Endothelial cell of umbilical vein (primary cell): Measurements from ENCODE around the gene COL15A1. TPM values are rescaled to one million over a fixed set of nuclear protein-coding genes. Genes with fewer than 3 reads are reported as not detected.

Experiments
- BruUV-seq: library from RNA; stranded (reverse); fragments of 400-500 nt; replicated peaks from 2 replicates; lab custom pipeline; 2021; lab: Mats Ljungman, UMichigan
- CTCF ChIA-PET: fragments of 300-600, 350-600 bp; sonication (Branson Sonifier 250); formaldehyde crosslinking; loops from one replicate; lab custom pipeline; 2021; ENCODE audit warnings: antibody characterized with exemption, inconsistent platforms; lab: Charles Lee
- POLR2A ChIA-PET: fragments of 300-600, 350-600 bp; sonication (Branson Sonifier 250); formaldehyde crosslinking; loops from one replicate; lab custom pipeline; 2021; ENCODE audit warnings: antibody characterized with exemption, inconsistent platforms; lab: Charles Lee
- DNase-seq: peaks from one replicate; pipeline ENCODE4 v3.0.0-alpha.2; 2011; ENCODE audit warnings: low read depth, low spot score
- FAIRE-seq: peaks from 2 replicates; lab custom pipeline; 2011; peaks lifted over from hg19 to GRCh38; lab: Jason Lieb, UNC
- H2AFZ ChIP-seq: 2 replicates; pipeline ENCODE4 v1.6.0; 2012; ENCODE audit warnings: low read depth, low read length, control low read depth, inconsistent platforms
- H3K27ac ChIP-seq: 2 replicates; pipeline ENCODE4 v1.5.1; 2011; ENCODE audit warnings: low read depth, mild to moderate bottlenecking, control low read depth, low read length, moderate library complexity; ENCODE audit not compliant: insufficient read depth
- H3K27me3 ChIP-seq, 2 experiments: 2 replicates each; pipeline versions ENCODE4 v1.6.0 to v1.6.1; 2011; ENCODE audit warnings: low read length in 2 of 2, mixed read lengths in 1 of 2; ENCODE audit not compliant: control insufficient read depth in 2 of 2, insufficient read depth in 2 of 2
- H3K36me3 ChIP-seq, 2 experiments: 2 replicates in 1 of 2; 3 replicates in 1 of 2; pipeline ENCODE4 v1.5.1; 2011; ENCODE audit warnings: low read length in 2 of 2, mild to moderate bottlenecking in 1 of 2, moderate library complexity in 1 of 2; ENCODE audit not compliant: control insufficient read depth in 2 of 2, insufficient read depth in 2 of 2; ENCODE audit errors: extremely low read depth in 1 of 2
- H3K4me1 ChIP-seq: 3 replicates; pipeline ENCODE4 v1.5.1; 2011; ENCODE audit warnings: mild to moderate bottlenecking, low read length; ENCODE audit not compliant: control insufficient read depth, insufficient read depth; ENCODE audit errors: extremely low read depth
- H3K4me2 ChIP-seq: 2 replicates; pipeline ENCODE4 v1.6.1; 2011; ENCODE audit warnings: low read length, control low read depth, mixed read lengths; ENCODE audit not compliant: insufficient read depth
- H3K4me3 ChIP-seq, 3 experiments: fragments of 200-600 bp in 1 of 3; sonication (generic), shearing (Covaris generic) in 1 of 3; replicated peaks in 1 of 3; 2 replicates each; pipeline ENCODE4 v1.5.1; 2011 to 2016; ENCODE audit warnings: control low read depth in 3 of 3, low read length in 3 of 3, mild to moderate bottlenecking in 2 of 3, inconsistent platforms in 1 of 3, low read depth in 1 of 3, moderate library complexity in 1 of 3; ENCODE audit not compliant: insufficient read depth in 1 of 3
- H3K79me2 ChIP-seq: 2 replicates; pipeline ENCODE4 v1.6.0; 2012; ENCODE audit warnings: low read length, inconsistent platforms; ENCODE audit not compliant: control insufficient read depth, insufficient read depth
- H3K9ac ChIP-seq: replicated peaks from 2 replicates; pipeline ENCODE3; 2011; ENCODE audit warnings: low read length, control low read depth; ENCODE audit not compliant: insufficient read depth; ENCODE audit errors: extremely low read depth
- H3K9me1 ChIP-seq: replicated peaks from 3 replicates; pipeline ENCODE4 v1.6.0; 2011; ENCODE audit warnings: mild to moderate bottlenecking, low read length; ENCODE audit not compliant: control insufficient read depth, insufficient read depth; ENCODE audit errors: extremely low read depth
- H3K9me3 ChIP-seq: replicated peaks from 2 replicates; pipeline ENCODE4 v1.5.1; 2012; ENCODE audit warnings: low read length, inconsistent platforms; ENCODE audit not compliant: control insufficient read depth, insufficient read depth
- H4K20me1 ChIP-seq: replicated peaks from 2 replicates; pipeline ENCODE3; 2011; ENCODE audit warnings: mild to moderate bottlenecking, low read length; ENCODE audit not compliant: control insufficient read depth, insufficient read depth; ENCODE audit errors: extremely low read depth
- CTCF ChIP-seq, 2 donors: IDR thresholded peaks; 1 replicate in 1 of 2; 2 replicates in 1 of 2; pipeline ENCODE4 v1.5.1; 2011; ENCODE audit warnings: low read length in 2 of 2, mild to moderate bottlenecking in 2 of 2, moderate library complexity in 2 of 2, control low read depth in 1 of 2, inconsistent platforms in 1 of 2, low read depth in 1 of 2; ENCODE audit not compliant: insufficient read depth in 1 of 2; ENCODE audit errors: extremely low read depth in 1 of 2
- EZH2 ChIP-seq: IDR thresholded peaks from 2 replicates; pipeline ENCODE4 v1.6.1; 2012; ENCODE audit warnings: borderline replicate concordance, low read depth, mild to moderate bottlenecking, moderate library complexity, low read length, inconsistent platforms; ENCODE audit not compliant: severe bottlenecking
- FOS ChIP-seq: IDR thresholded peaks from 2 replicates; pipeline ENCODE4 v1.6.1; 2011; ENCODE audit warnings: mild to moderate bottlenecking, low read length, moderate library complexity, borderline replicate concordance; ENCODE audit not compliant: insufficient read depth
- GATA2 ChIP-seq: IDR thresholded peaks from 2 replicates; pipeline ENCODE4 v1.7.0; 2011; ENCODE audit warnings: low read depth, mild to moderate bottlenecking, moderate library complexity, mixed read lengths, low read length; ENCODE audit not compliant: insufficient read length, insufficient read depth
- JUN ChIP-seq: IDR thresholded peaks from 2 replicates; pipeline ENCODE4 v1.6.1; 2011; ENCODE audit warnings: borderline replicate concordance, low read depth; ENCODE audit not compliant: insufficient read length, insufficient read depth
- MAX ChIP-seq: IDR thresholded peaks from 2 replicates; pipeline ENCODE4 v1.6.1; 2011; ENCODE audit not compliant: insufficient read depth, insufficient read length
- MYC ChIP-seq: IDR thresholded peaks from one replicate; pipeline ENCODE4 v1.6.1; 2011; ENCODE audit warnings: mild to moderate bottlenecking, low read depth, low read length
- POLR2A ChIP-seq: IDR thresholded peaks from 2 replicates; pipeline ENCODE4 v1.6.1; 2012; ENCODE audit warnings: low read depth, mild to moderate bottlenecking, control low read depth, low read length
- POLR2AphosphoS5 ChIP-seq: IDR thresholded peaks from 2 replicates; pipeline ENCODE4 v1.6.1; 2012; ENCODE audit warnings: low read depth, mild to moderate bottlenecking, control low read depth, low read length, moderate library complexity; ENCODE audit not compliant: insufficient read depth
- dilution Hi-C: fragments of 300-500 bp; cut with MboI; formaldehyde crosslinking; loops from one replicate; pipeline ENCODE4 v1.15.0; 2019; ENCODE audit warnings: low sequenced_read_pairs; ENCODE audit not compliant: extremely low pct_ligation_motif_present
- intact Hi-C: fragments of 100-400 bp; cut with micrococcal nuclease; formaldehyde crosslinking; loops from one replicate; pipeline ENCODE4 v1.10.0; 2022
- polyA plus RNA-seq, 4 experiments: library from polyadenylated mRNA; depleted of rRNA in 3 of 4; stranded (reverse) in 3 of 4; unstranded in 1 of 4; fragments of >200 nt; gene quantifications; 2 replicates each; pipeline versions ENCODE4 v1.2.1 to v1.2.3, GENCODE V29; 2011 to 2012; ENCODE audit warnings: missing spikeins in 1 of 4
- total RNA-seq: library from RNA; stranded (reverse); gene quantifications from 2 replicates; pipeline ENCODE4 v1.2.3, GENCODE V29; 2021

COL15A1 gene
- total and polyA plus RNA-seq, 2 donors (not counting 3 experiments of a cell fraction or from before 2014, with no cell fraction given) = not detected

GRCh38 chr9:99057665-99058625 is 114.2 kb downstream of the COL15A1 start:
- Histone ChIP-seq H3K27me3 (peaks cover 6 to 7% of the 10 kb centered on the region in 2 experiments), H3K4me1 (no peaks in the 10 kb centered on the region), H3K9ac (no peak overlapping the region), H3K36me3 (no peaks in the 10 kb centered on the region), H3K79me2 (no peaks in the 10 kb centered on the region), H3K9me1 (no peaks in the 10 kb centered on the region), H3K4me2 (no peak overlapping the region), H3K9me3 (no peaks in the 10 kb centered on the region), H2AFZ (no peak overlapping the region), H4K20me1 (no peaks in the 10 kb centered on the region), H3K27ac (no peak overlapping the region), H3K4me3 (no peak overlapping the region)
- no TSS peak for BruUV-seq
- dilution Hi-C loops (no loop called here), intact Hi-C loops (no loop called here)
- ChIA-PET CTCF (no interaction called here), POLR2A (no interaction called here)
- no peak for TF ChIP-seq MAX
- no peak for TF ChIP-seq JUN
- no peak for TF ChIP-seq EZH2
- TF ChIP-seq GATA2 = no peak
- no peak for TF ChIP-seq POLR2A
- no peak for TF ChIP-seq CTCF (IDR thresholded peaks at IDR 0.05; ENCODE audit: extremely low read depth in 1 of 2, insufficient read depth in 1 of 2, low read depth in 1 of 2, low read length in 2 of 2)
- TF ChIP-seq FOS = no peak
- no peak for TF ChIP-seq MYC
- no peak for TF ChIP-seq POLR2AphosphoS5
- DNase-seq = no peak
- no peak for FAIRE-seq
